Body of pancreas (tissue), 4 donors: ENCODE data around the gene WWOX. TPM values are rescaled to one million over a fixed set of nuclear protein-coding genes. Genes with fewer than 3 reads are reported as not detected.
A peak's percentile ranks its signal among the peaks of the same experiment; 100 is the strongest.

Experiments
- ATAC-seq: fragments of 150-250 bp; one replicate; pipeline ENCODE4 v1.9.1; 2016
- DNase-seq, 4 donors: peaks; one replicate each; pipeline ENCODE4 v3.0.0-alpha.2; 2019
- H3K27ac ChIP-seq, 4 donors: fragments of 200-600 bp; sonication (generic); 1 replicate in 3 of 4; 2 replicates in 1 of 4; pipeline versions ENCODE4 v1.5.1 to v1.6.1; 2016 to 2019; ENCODE audit warnings: mild to moderate bottlenecking in 1 of 4, mixed read lengths in 1 of 4, moderate library complexity in 1 of 4
- H3K27me3 ChIP-seq, 2 donors: fragments of 200-600 bp; sonication (generic); one replicate each; pipeline ENCODE4 v1.6.0; 2016; ENCODE audit warnings: mild to moderate bottlenecking in 1 of 2
- H3K36me3 ChIP-seq, 2 donors: fragments of 200-600 bp; sonication (generic); replicated peaks in 1 of 2; 2 replicates each; pipeline ENCODE4 v1.5.1; 2016; ENCODE audit warnings: low read depth in 2 of 2; ENCODE audit not compliant: insufficient read depth in 1 of 2
- H3K4me1 ChIP-seq: fragments of 200-600 bp; sonication (generic); one replicate; pipeline ENCODE4 v1.6.0; 2016
- H3K4me3 ChIP-seq, 2 donors: fragments of 200-600 bp; sonication (generic); 1 replicate in 1 of 2; 2 replicates in 1 of 2; pipeline ENCODE4 v1.5.1; 2016 to 2019
- H3K9me3 ChIP-seq, 3 donors: fragments of 200-600 bp; sonication (generic); 1 replicate in 2 of 3; 2 replicates in 1 of 3; pipeline ENCODE4 v1.5.1; 2016
- POLR2A ChIP-seq, 3 donors: fragments of 450-650 bp; IDR thresholded peaks; one replicate each; pipeline ENCODE4 v1.6.1; 2016; ENCODE audit warnings: antibody characterized with exemption in 3 of 3, mild to moderate bottlenecking in 2 of 3
- WGBS, 2 donors: methylation state at CpG; one replicate each; pipeline ENCODE4 v1.1.5; 2017; 5-methylcytosine and 5-hydroxymethylcytosine counted together
- intact Hi-C: fragments of 100-400 bp; cut with DNase I; formaldehyde crosslinking; loops from one replicate; pipeline ENCODE4 v1.15.1; 2023
- total RNA-seq, 2 donors: library from RNA; depleted of rRNA; stranded (reverse); fragments of >200 nt; gene quantifications; one replicate each; pipeline ENCODE4 v1.1.0, GENCODE V29; 2016
- TF ChIP-seq, protein P1 (sequence below), 7 experiments: fragments of 450-650 bp in 4 of 7; fragments of 200-600 bp in 3 of 7; sonication (generic) in 3 of 7; IDR thresholded peaks; one replicate each; pipeline ENCODE4 v1.5.1; 2016 to 2019; ENCODE audit warnings: antibody characterized with exemption in 7 of 7

Gene WWOX
- total RNA-seq, 2 donors from 2014 or later = 52.7 to 67.2 TPM

DNA sequence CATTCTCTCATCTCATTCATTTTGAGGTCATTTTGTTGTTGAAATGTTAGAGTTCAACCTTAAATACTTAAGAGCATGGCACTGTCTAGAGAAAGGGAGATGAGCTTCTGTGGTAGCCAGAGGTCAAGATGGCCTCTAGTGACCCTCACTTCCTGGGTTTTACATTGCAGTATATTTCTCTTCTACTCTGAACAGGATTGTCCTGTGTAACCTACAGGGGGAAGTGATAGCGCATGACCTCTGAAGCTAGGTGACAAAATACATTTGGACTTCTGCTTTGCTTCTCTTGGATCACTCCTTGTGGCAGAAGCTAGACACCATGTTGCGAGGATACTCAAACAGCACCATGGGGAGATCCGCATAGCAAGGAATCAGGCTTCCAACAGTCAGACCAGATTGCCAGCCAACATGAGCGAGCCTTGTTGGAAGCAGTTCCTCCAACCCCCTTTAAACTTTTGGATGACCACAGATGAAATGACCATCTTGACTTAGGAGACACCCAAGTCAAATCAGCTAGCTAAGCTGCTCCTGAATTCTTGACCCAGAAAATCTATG is 752.7 kb downstream of the WWOX start:
- DNase-seq = no peak
- Histone ChIP-seq H3K36me3 (no peaks in the 10 kb centered on the region), H3K4me1 (no peaks in the 10 kb centered on the region), H3K27me3 (no peaks in the 10 kb centered on the region), H3K4me3 (no peak overlapping the region), H3K9me3 (no peaks in the 10 kb centered on the region), H3K27ac (no peak overlapping the region)
- 96 to 100% methylated on average over 3 to 4 of the region's 4 CpGs for WGBS, 2 donors
- TF ChIP-seq, protein P1, sequence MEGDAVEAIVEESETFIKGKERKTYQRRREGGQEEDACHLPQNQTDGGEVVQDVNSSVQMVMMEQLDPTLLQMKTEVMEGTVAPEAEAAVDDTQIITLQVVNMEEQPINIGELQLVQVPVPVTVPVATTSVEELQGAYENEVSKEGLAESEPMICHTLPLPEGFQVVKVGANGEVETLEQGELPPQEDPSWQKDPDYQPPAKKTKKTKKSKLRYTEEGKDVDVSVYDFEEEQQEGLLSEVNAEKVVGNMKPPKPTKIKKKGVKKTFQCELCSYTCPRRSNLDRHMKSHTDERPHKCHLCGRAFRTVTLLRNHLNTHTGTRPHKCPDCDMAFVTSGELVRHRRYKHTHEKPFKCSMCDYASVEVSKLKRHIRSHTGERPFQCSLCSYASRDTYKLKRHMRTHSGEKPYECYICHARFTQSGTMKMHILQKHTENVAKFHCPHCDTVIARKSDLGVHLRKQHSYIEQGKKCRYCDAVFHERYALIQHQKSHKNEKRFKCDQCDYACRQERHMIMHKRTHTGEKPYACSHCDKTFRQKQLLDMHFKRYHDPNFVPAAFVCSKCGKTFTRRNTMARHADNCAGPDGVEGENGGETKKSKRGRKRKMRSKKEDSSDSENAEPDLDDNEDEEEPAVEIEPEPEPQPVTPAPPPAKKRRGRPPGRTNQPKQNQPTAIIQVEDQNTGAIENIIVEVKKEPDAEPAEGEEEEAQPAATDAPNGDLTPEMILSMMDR (IDR thresholded peaks at IDR 0.05) = no peak
- no peak for TF ChIP-seq POLR2A (IDR thresholded peaks at IDR 0.05)
- no peak for ATAC-seq
- intact Hi-C loops = no loop called here

DNA sequence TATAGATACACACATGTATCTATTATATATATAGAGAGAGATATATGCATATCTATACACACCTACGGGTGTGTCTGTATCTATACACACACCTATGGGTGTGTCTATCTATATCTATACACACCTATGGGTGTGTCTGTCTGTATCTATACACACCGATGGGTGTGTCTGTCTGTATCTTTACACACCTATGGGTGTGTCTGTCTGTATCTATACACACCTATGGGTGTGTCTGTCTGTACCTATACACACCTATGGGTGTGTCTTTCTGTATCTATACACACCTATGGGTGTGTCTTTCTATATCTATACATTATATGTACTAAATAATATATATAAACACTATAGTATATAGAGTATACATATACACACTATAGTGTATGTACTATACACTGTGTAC is 762.6 kb downstream of the WWOX start:
- H3K9me3 ChIP-seq = no peaks in the 10 kb centered on the region
- H3K4me1 ChIP-seq = no peaks in the 10 kb centered on the region
- no peak for ATAC-seq
- H3K27ac ChIP-seq = no peak overlapping the region
- TF ChIP-seq POLR2A (IDR thresholded peaks at IDR 0.05) = no peak
- TF ChIP-seq, protein P1 (IDR thresholded peaks at IDR 0.05) = no peak
- H3K27me3 ChIP-seq = no peaks in the 10 kb centered on the region
- H3K36me3 ChIP-seq = no peaks in the 10 kb centered on the region
- intact Hi-C loops = no loop called here
- WGBS, 2 donors = 85 to 94% methylated on average over 2 of the region's 2 CpGs
- DNase-seq = no peak
- H3K4me3 ChIP-seq = no peak overlapping the region

GRCh38 chr16:78866521-78866920 is 767.1 kb downstream of the WWOX start:
- intact Hi-C loops = no loop called here
- 28 to 34% methylated on average over 6 of the region's 6 CpGs for WGBS, 2 donors
- no peak for TF ChIP-seq POLR2A (IDR thresholded peaks at IDR 0.05)
- TF ChIP-seq, protein P1 (IDR thresholded peaks at IDR 0.05) = no peak
- Histone ChIP-seq H3K4me3 (no peak overlapping the region), H3K27me3 (no peaks in the 10 kb centered on the region), H3K4me1 (no peaks in the 10 kb centered on the region), H3K9me3 (no peaks in the 10 kb centered on the region), H3K36me3 (no peaks in the 10 kb centered on the region), H3K27ac (no peak overlapping the region)
- no peak for ATAC-seq
- peak in 2 of 4 donors; percentile 5 to 7 for DNase-seq

DNA sequence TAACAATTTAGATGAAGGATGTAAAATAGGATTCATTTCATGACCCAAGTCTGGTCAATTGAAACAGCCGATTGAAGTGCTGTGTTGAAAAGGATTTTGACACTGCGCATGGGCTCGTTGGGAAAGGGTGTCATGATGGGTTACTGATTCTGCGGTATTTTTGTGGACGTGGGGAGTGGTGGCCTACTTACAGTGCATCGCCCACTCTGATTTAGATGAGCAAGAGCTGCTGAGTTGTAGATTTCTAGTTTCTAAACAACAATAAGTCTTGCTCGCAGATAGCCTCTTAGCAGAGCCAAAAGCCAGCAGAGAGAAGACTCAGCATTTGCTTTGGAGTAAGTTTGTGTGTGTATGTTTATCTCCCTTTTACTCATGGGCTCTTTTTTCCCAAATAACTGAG is 770.0 kb downstream of the WWOX start:
- DNase-seq (no peak), ATAC-seq (no peak)
- Histone ChIP-seq H3K4me3 (no peak overlapping the region), H3K4me1 (no peaks in the 10 kb centered on the region), H3K36me3 (no peaks in the 10 kb centered on the region), H3K27me3 (no peaks in the 10 kb centered on the region), H3K9me3 (no peaks in the 10 kb centered on the region), H3K27ac (no peak overlapping the region)
- intact Hi-C loops = no loop called here
- no peak for TF ChIP-seq POLR2A (IDR thresholded peaks at IDR 0.05)
- TF ChIP-seq, protein P1 (IDR thresholded peaks at IDR 0.05) = no peak
- WGBS, 2 donors = 89 to 92% methylated on average over 7 of the region's 7 CpGs

GRCh38 chr16:78871241-78871640 is 771.8 kb downstream of the WWOX start:
- H3K9me3 ChIP-seq = no peaks in the 10 kb centered on the region
- 61 to 69% methylated on average over 4 of the region's 4 CpGs for whole genome bisulfite sequencing, 2 donors
- intact Hi-C loops = no loop called here
- no peak for ATAC-seq
- H3K27me3 ChIP-seq = no peaks in the 10 kb centered on the region
- peak in 3 of 4 donors; percentile 5 to 25 (median 11) for DNase-seq
- H3K4me1 ChIP-seq = no peaks in the 10 kb centered on the region
- no peak overlapping the region for H3K27ac ChIP-seq
- TF ChIP-seq, protein P1 (IDR thresholded peaks at IDR 0.05) = no peak
- TF ChIP-seq POLR2A (IDR thresholded peaks at IDR 0.05) = no peak
- H3K4me3 ChIP-seq = no peak overlapping the region
- no peaks in the 10 kb centered on the region for H3K36me3 ChIP-seq
